Activated CD8-positive, alpha-beta memory T cell treated with anti-CD3 and anti-CD28 coated beads for 1 hour (primary cell): ENCODE results near the gene ANK2.

Experiments
- DNase-seq, 2 donors: peaks; one replicate each; pipeline ENCODE4 v3.0.0-alpha.2; 2020; ENCODE audit warnings: low read depth in 1 of 2; ENCODE audit errors: extremely low read depth in 1 of 2

Gene ANK2

GRCh38 chr4:113383111-113383785 is 333.8 kb downstream of the ANK2 start:
- DNase-seq: no peak

GRCh38 chr4:113384600-113384999 is 335.1 kb downstream of the ANK2 start:
- DNase-seq: no peak

- no peak for DNase-seq
Observed at GRCh38 chr4:113385281-113385899, 335.9 kb downstream of the ANK2 start.

DNA sequence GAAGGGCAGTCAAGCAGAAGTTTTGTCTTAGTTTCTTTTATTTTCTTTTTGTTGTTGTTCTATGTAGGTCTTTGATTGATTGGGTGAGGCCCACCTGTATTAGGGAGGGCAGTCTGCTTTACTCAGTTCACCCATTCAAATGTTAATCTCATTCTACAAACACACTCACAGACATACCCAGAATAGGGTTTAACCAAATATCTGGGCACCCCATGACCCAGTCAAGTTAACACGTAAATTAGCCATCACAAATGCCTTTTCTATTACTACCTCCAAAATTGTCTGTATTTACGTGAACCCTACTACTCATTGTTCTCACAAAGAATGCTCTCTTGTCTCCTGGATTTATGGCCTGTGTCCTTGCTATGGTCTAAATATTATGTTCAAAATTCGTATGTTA is 339.7 kb downstream of the ANK2 start:
- no peak for DNase-seq

DNA sequence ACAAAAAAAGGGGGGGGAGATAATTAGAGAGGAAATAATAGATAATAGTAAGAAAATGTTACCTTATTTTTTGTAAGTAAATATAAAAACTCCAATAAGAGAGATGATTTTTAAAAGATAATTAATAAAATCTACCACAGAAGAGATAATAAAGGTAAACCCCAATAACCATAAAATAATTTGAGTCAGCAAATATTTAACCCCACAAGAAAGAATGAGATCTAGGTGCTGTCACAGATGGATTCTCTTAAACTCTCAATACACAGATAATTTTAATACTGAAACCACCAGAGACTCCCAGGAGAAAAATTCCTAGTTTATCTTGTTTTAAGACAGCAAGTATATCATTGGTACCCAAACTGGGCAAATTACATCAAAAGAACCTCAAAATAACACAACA is 341.4 kb downstream of the ANK2 start:
- no peak for DNase-seq

GRCh38 chr4:113394108-113394729 is 344.8 kb downstream of the ANK2 start:
- DNase-seq: no peak

DNA sequence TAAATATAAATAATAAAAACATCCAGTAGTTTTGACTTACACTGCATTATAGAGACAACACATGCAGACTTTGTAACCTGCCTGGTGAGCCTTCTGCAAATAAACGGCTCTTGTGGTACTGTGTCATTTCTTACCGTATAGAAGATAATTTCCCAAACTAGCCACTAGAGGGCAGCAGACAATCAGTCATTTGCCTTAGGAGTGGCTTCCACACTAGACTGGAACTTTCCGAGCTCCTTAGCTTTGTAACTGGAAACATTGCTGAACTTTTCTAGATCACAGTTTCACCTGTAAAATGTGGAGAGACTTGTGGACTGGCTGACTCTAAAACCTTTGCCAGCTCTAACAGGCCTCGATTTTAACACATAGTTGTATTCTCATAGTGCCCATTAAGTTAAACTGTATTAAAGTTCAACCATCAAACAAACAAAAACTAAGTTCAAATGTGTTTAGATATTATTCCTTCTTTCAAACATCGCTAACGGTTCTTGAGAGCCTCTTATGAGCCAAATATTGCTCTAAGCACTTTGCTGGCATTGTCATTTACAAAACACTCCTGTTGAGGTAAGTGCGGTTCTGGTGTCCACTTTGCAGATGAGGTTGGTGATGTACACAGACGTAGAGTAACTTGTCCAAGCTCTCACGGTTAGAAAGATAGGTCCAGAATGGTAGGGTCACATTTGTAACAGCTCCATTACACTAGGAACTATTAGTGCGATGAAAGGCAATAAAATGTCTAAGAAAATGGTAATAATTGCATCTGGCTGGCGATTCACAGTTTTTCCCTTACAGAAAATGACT is 345.5 kb downstream of the ANK2 start:
- no peak for DNase-seq

- no peak for DNase-seq
Observed at GRCh38 chr4:113397114-113397701, 347.8 kb downstream of the ANK2 start.

DNA sequence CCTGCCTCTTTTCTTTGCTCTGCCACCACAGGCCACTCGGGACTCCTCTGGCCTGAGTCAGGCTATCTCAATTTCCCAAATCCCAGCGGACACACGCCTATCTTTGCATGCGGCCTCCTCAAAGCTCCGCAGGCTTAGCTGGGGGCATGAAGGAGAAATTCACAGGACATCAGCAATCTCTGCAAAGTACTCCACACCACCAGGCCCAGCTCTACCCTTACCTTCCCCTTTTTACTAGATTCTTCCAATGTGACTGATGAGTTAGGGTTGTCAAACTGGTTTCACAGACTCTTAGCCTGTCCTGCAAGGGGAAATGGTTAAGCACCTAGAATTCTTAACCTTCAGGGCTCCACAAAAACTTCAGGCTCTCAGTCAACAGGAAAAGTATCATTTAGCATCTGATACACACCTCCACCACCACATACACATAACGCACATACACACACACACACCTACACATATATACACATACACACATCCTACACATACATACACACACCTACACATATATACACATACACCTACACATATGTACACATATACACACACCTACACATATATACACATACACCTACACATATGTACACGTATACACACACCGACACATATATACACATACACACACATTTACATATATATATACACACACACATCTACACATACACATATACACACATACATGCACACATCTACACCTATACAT is 349.1 kb downstream of the ANK2 start:
- DNase-seq: no peak

- no peak for DNase-seq
Observed at GRCh38 chr4:113404167-113404571, 354.7 kb downstream of the ANK2 start.

GRCh38 chr4:113404841-113405240 is 355.4 kb downstream of the ANK2 start:
- no peak for DNase-seq

DNA sequence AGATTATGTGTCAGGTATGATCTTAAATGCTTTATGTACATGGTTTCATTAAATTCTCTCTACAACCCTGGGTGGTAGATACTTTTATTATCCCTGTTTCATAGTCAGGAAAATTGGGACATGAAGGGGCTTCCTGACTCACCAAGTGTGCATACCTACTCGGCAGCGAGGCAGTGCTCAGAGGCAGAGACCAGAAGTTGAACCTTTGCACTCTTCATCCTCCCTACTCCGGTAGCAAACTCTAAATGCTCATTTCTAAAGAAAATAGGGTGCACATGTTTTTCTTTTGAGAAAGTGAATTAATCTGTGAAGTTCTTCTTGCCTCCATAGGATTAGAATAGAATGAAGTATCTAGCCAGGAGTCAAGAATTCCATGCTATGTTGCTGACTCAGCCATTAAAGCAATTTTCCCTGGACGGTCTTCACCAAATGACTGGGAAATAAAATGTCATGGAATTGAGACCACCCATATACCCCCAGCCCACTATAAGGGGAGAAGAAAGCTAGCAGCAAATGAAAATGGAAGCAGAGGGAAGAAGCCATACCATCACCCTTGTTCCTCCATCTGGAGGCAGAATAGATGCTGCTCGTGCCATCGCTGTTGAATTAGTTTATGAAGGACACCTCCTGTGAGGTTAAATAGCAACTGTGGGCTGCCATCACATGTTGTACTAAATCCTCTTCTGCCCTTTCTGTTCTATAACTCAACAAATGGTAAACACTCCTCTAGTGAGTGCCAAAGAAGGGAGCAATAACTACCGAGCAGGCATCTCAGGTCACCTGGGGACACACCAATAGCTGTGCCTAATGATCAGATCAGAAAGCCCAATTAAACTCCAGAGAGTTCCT is 356.6 kb downstream of the ANK2 start:
- no peak for DNase-seq

GRCh38 chr4:113406723-113407016 is 357.2 kb downstream of the ANK2 start:
- no peak for DNase-seq

DNA sequence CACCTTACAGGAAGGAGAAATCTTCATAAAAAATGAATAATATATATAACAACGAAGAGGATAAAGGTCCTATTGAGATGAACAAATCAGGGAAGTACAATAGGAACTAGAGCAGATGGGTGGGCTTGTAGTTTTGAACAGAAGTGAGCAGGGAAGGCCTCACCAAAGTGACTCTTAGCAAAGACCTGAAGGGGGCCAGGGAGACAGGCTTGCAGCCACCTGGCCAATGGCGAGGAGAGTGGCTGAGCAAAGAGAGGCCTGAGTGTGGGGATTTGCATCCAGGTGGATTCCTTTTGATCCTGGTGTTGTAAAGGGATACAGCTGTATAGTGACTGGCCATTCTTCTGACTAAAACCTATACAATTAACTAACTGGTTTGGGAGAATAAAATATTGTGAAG is 358.0 kb downstream of the ANK2 start:
- no peak for DNase-seq

- DNase-seq: no peak
Observed at GRCh38 chr4:113409181-113409580, 359.7 kb downstream of the ANK2 start.

GRCh38 chr4:113410686-113411085 is 361.2 kb downstream of the ANK2 start:
- no peak for DNase-seq

GRCh38 chr4:113411496-113411938 is 362.1 kb downstream of the ANK2 start:
- no peak for DNase-seq

DNA sequence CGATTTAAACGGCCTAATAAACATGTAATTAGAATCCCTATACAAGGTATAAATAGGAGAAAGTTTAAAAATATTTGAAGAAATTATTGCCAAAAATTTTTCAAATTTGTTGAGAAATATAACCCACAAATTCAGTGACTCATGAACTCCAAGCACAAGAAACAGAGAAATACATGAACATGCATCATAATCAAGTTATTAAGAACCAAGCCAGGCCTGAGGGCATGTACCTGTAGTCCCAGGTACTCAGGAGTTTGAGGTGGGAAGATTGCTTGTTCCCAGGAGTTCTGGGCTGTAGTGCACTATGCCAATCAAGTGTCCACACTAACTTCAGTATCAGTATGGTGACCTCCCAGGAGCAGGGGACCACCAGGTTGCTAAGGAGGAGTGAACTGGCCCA is 370.2 kb downstream of the ANK2 start:
- DNase-seq: no peak

- DNase-seq: no peak
Observed at GRCh38 chr4:113420938-113421337, 371.5 kb downstream of the ANK2 start.

- DNase-seq: no peak
Observed at GRCh38 chr4:113423631-113424030, 374.2 kb downstream of the ANK2 start.
